Endodermal cell (in vitro differentiated cells): ENCODE measurements around the gene KLK1. TPM values are rescaled to one million over a fixed set of nuclear protein-coding genes. Genes with fewer than 3 reads are reported as not detected.
A peak's percentile ranks its signal among the peaks of the same experiment; 100 is the strongest.

ENCODE experiments used
- DNase-seq: peaks from one replicate; pipeline ENCODE4 v3.0.0-alpha.2; 2017
- H3K27ac ChIP-seq: 2 replicates; pipeline ENCODE4 v1.5.1; 2013; ENCODE audit warnings: mild to moderate bottlenecking, low read depth, low read length, moderate library complexity
- H3K27me3 ChIP-seq: 2 replicates; pipeline ENCODE4 v1.6.1; 2013; ENCODE audit warnings: mild to moderate bottlenecking, low read length, moderate library complexity; ENCODE audit not compliant: insufficient read depth, control insufficient read depth, poor library complexity, severe bottlenecking
- H3K36me3 ChIP-seq: 2 replicates; pipeline ENCODE4 v1.7.0; 2013; ENCODE audit warnings: mild to moderate bottlenecking, low read length, moderate library complexity; ENCODE audit not compliant: control insufficient read depth, insufficient read depth
- H3K4me1 ChIP-seq: one replicate; pipeline ENCODE4 v1.7.0; 2013; ENCODE audit warnings: low read length; ENCODE audit not compliant: control insufficient read depth, insufficient read depth
- H3K4me3 ChIP-seq: 2 replicates; pipeline ENCODE4 v1.5.1; 2013; ENCODE audit warnings: mild to moderate bottlenecking, low read length, moderate library complexity
- H3K9ac ChIP-seq: 2 replicates; pipeline ENCODE4 v1.6.1; 2013; ENCODE audit warnings: mild to moderate bottlenecking, low read length, moderate library complexity; ENCODE audit not compliant: poor library complexity, severe bottlenecking; ENCODE audit errors: extremely low read depth
- H3K9me3 ChIP-seq: 2 replicates; pipeline ENCODE4 v1.6.1; 2013; ENCODE audit warnings: mild to moderate bottlenecking, low read length, moderate library complexity; ENCODE audit not compliant: control insufficient read depth
- H3K27ac Mint-ChIP-seq: 2 replicates; pipeline ENCODE4 v1.8.0; 2020; ENCODE audit warnings: mixed read lengths
- H3K27me3 Mint-ChIP-seq: 2 replicates; pipeline ENCODE4 v1.8.0; 2021; ENCODE audit warnings: mild to moderate bottlenecking, mixed read lengths; ENCODE audit not compliant: insufficient read depth
- H3K36me3 Mint-ChIP-seq: 2 replicates; pipeline ENCODE4 v1.8.0; 2020; ENCODE audit warnings: low read depth, mixed read lengths
- H3K4me1 Mint-ChIP-seq: 2 replicates; pipeline ENCODE4 v1.8.0; 2020; ENCODE audit warnings: mixed read lengths
- H3K4me3 Mint-ChIP-seq: 2 replicates; pipeline ENCODE4 v1.8.0; 2020; ENCODE audit warnings: mild to moderate bottlenecking, moderate library complexity, mixed read lengths
- H3K9me3 Mint-ChIP-seq: 2 replicates; pipeline ENCODE4 v1.8.0; 2020; ENCODE audit warnings: mild to moderate bottlenecking, mixed read lengths
- CTCF ChIP-seq: fragments of 200-600 bp; sonication (generic); conservative IDR thresholded peaks from 2 replicates; pipeline ENCODE4 v1.5.0; 2021; ENCODE audit warnings: antibody characterized with exemption, mild to moderate bottlenecking
- WGBS, 2 experiments: methylation state at CpG; one replicate each; pipeline versions ENCODE4 v1.1.5 to v1.1.7; 2013; ENCODE audit warnings: missing lambda C conversion rate in 2 of 2, mixed read lengths in 1 of 2; ENCODE audit not compliant: insufficient coverage in 1 of 2, insufficient read length in 1 of 2; 5-methylcytosine and 5-hydroxymethylcytosine counted together
- total RNA-seq, 2 donors: library from RNA; stranded (reverse); fragmentation: NEBNext Ultra II Directional in 1 of 2; extraction: Animal tissue kit (Norgen Biotek cat#: 25700) in 1 of 2; gene quantifications; 2 replicates in 1 of 2; 3 replicates in 1 of 2; pipeline ENCODE4 v1.2.1, GENCODE V29; 2021

KLK1 gene
- total RNA-seq, 2 donors from 2014 or later = 0.75 to 0.82 TPM

GRCh38 chr19:50859849-50860248 lies 36.3 kb upstream of the KLK1 start:
- Mint-ChIP-seq H3K9me3 (no peaks in the 10 kb centered on the region), H3K27me3 (peaks cover 78% of the 10 kb centered on the region), H3K27ac (no peak overlapping the region), H3K4me1 (no peaks in the 10 kb centered on the region), H3K36me3 (no peaks in the 10 kb centered on the region), H3K4me3 (no peak overlapping the region)
- DNase-seq = no peak
- no peak for TF ChIP-seq CTCF
- Histone ChIP-seq H3K27ac (no peak overlapping the region), H3K27me3 (no peaks in the 10 kb centered on the region), H3K36me3 (no peaks in the 10 kb centered on the region), H3K9me3 (peaks cover 6% of the 10 kb centered on the region), H3K4me3 (no peak overlapping the region), H3K4me1 (no peaks in the 10 kb centered on the region), H3K9ac (no peak overlapping the region)
- 80% methylated on average over 4 of the region's 4 CpGs; no CpG with 5 or more reads in 1 of the 2 experiments for WGBS, 2 experiments

DNA sequence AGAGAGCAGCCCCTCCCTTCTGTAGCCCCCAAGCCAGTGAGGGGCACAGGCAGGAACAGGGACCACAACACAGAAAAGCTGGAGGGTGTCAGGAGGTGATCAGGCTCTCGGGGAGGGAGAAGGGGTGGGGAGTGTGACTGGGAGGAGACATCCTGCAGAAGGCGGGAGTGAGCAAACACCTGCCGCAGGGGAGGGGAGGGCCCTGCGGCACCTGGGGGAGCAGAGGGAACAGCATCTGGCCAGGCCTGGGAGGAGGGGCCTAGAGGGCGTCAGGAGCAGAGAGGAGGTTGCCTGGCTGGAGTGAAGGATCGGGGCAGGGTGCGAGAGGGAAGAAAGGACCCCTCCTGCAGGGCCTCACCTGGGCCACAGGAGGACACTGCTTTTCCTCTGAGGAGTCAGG lies 35.3 kb upstream of the KLK1 start:
- no peaks in the 10 kb centered on the region for H3K4me1 ChIP-seq
- H3K27ac ChIP-seq = no peak overlapping the region
- whole genome bisulfite sequencing, 2 experiments = 50 to 73% methylated on average over 2 to 7 of the region's 7 CpGs
- peaks cover 6% of the 10 kb centered on the region for H3K9me3 ChIP-seq
- H3K9ac ChIP-seq = no peak overlapping the region
- peak; percentile 24 for TF ChIP-seq CTCF
- H3K36me3 Mint-ChIP-seq = no peaks in the 10 kb centered on the region
- no peaks in the 10 kb centered on the region for H3K9me3 Mint-ChIP-seq
- H3K4me3 ChIP-seq = no peak overlapping the region
- H3K27me3 ChIP-seq = no peaks in the 10 kb centered on the region
- DNase-seq = peak; percentile 80
- no peaks in the 10 kb centered on the region for H3K36me3 ChIP-seq
- H3K4me1 Mint-ChIP-seq = no peaks in the 10 kb centered on the region
- no peak overlapping the region for H3K4me3 Mint-ChIP-seq
- H3K27ac Mint-ChIP-seq = no peak overlapping the region
- peaks cover 79% of the 10 kb centered on the region for H3K27me3 Mint-ChIP-seq

GRCh38 chr19:50857366-50857765 lies 33.8 kb upstream of the KLK1 start:
- no peaks in the 10 kb centered on the region for H3K4me1 Mint-ChIP-seq
- Histone ChIP-seq H3K27ac (no peak overlapping the region), H3K4me3 (no peak overlapping the region), H3K9me3 (peaks cover 6% of the 10 kb centered on the region), H3K36me3 (no peaks in the 10 kb centered on the region), H3K4me1 (no peaks in the 10 kb centered on the region), H3K27me3 (no peaks in the 10 kb centered on the region), H3K9ac (no peak overlapping the region)
- WGBS, 2 experiments = 80 to 88% methylated on average over 5 to 6 of the region's 6 CpGs
- H3K27ac Mint-ChIP-seq = no peak overlapping the region
- peaks cover 75% of the 10 kb centered on the region for H3K27me3 Mint-ChIP-seq
- DNase-seq = no peak
- H3K36me3 Mint-ChIP-seq = no peaks in the 10 kb centered on the region
- H3K9me3 Mint-ChIP-seq = no peaks in the 10 kb centered on the region
- TF ChIP-seq CTCF = no peak
- H3K4me3 Mint-ChIP-seq = no peak overlapping the region
